Mesothelial cell of epicardium (in vitro differentiated cells): ENCODE results near the gene ADGRG2. TPM values are rescaled to one million over a fixed set of nuclear protein-coding genes. Genes with fewer than 3 reads are reported as not detected.

Source experiments
- DNase-seq, 2 experiments: peaks; one replicate each; pipeline ENCODE4 v3.0.0; 2021; ENCODE audit warnings: low spot score in 2 of 2; ENCODE audit not compliant: unreplicated experiment in 2 of 2
- H3K27ac Mint-ChIP-seq: 2 replicates; pipeline ENCODE4 v1.8.0; 2021; ENCODE audit warnings: mixed read lengths
- H3K27me3 Mint-ChIP-seq: 2 replicates; pipeline ENCODE4 v1.8.0; 2021; ENCODE audit warnings: low read depth, mixed read lengths
- H3K36me3 Mint-ChIP-seq: 2 replicates; pipeline ENCODE4 v1.8.0; 2021; ENCODE audit warnings: mixed read lengths
- H3K4me1 Mint-ChIP-seq: 2 replicates; pipeline ENCODE4 v1.8.0; 2021; ENCODE audit warnings: mixed read lengths
- H3K4me3 Mint-ChIP-seq: 2 replicates; pipeline ENCODE4 v1.8.0; 2021; ENCODE audit warnings: mild to moderate bottlenecking, moderate library complexity, mixed read lengths
- H3K9me3 Mint-ChIP-seq: 2 replicates; pipeline ENCODE4 v1.8.0; 2021; ENCODE audit warnings: mixed read lengths
- CTCF ChIP-seq: fragments of 200-600 bp; sonication (generic); IDR thresholded peaks from one replicate; pipeline ENCODE4 v1.5.0; 2021; ENCODE audit warnings: antibody characterized with exemption; ENCODE audit not compliant: unreplicated experiment
- total RNA-seq: library from RNA; stranded (reverse); gene quantifications from 3 replicates; pipeline ENCODE4 v1.2.1, GENCODE V29; 2021

Gene ADGRG2
- total RNA-seq, 1 donor from 2014 or later = 0.98 TPM

GRCh38 chrX:19046343-19047215, 75.7 kb downstream of the ADGRG2 start:
- TF ChIP-seq CTCF = no peak
- H3K27ac Mint-ChIP-seq = no peak overlapping the region
- peaks cover 2% of the 10 kb centered on the region for H3K36me3 Mint-ChIP-seq
- no peaks in the 10 kb centered on the region for H3K27me3 Mint-ChIP-seq
- H3K4me1 Mint-ChIP-seq = no peaks in the 10 kb centered on the region
- no peak overlapping the region for H3K4me3 Mint-ChIP-seq
- H3K9me3 Mint-ChIP-seq = peaks cover 36% of the 10 kb centered on the region
- no peak for DNase-seq

- H3K27ac Mint-ChIP-seq = no peak overlapping the region
- no peaks in the 10 kb centered on the region for H3K36me3 Mint-ChIP-seq
- TF ChIP-seq CTCF = peak; percentile 64
- no peak for DNase-seq
- no peak overlapping the region for H3K4me3 Mint-ChIP-seq
- no peaks in the 10 kb centered on the region for H3K27me3 Mint-ChIP-seq
- H3K4me1 Mint-ChIP-seq = no peaks in the 10 kb centered on the region
- H3K9me3 Mint-ChIP-seq = peaks cover 28% of the 10 kb centered on the region
Observed at GRCh38 chrX:19040373-19040772, 81.9 kb downstream of the ADGRG2 start.

GRCh38 chrX:19034025-19034424, 88.2 kb downstream of the ADGRG2 start:
- Mint-ChIP-seq H3K9me3 (peaks cover 31% of the 10 kb centered on the region), H3K27ac (no peak overlapping the region), H3K27me3 (no peaks in the 10 kb centered on the region), H3K4me1 (no peaks in the 10 kb centered on the region), H3K36me3 (no peaks in the 10 kb centered on the region), H3K4me3 (no peak overlapping the region)
- no peak for DNase-seq
- TF ChIP-seq CTCF = no peak

GRCh38 chrX:19030805-19031204, 91.5 kb downstream of the ADGRG2 start:
- H3K27me3 Mint-ChIP-seq = no peaks in the 10 kb centered on the region
- H3K4me3 Mint-ChIP-seq = no peak overlapping the region
- H3K4me1 Mint-ChIP-seq = no peaks in the 10 kb centered on the region
- H3K9me3 Mint-ChIP-seq = peaks cover 30% of the 10 kb centered on the region
- no peak for DNase-seq
- H3K27ac Mint-ChIP-seq = no peak overlapping the region
- TF ChIP-seq CTCF = no peak
- H3K36me3 Mint-ChIP-seq = no peaks in the 10 kb centered on the region

GRCh38 chrX:19028560-19028959, 93.7 kb downstream of the ADGRG2 start:
- Mint-ChIP-seq H3K27ac (no peak overlapping the region), H3K4me1 (peaks cover 4% of the 10 kb centered on the region), H3K9me3 (peaks cover 31% of the 10 kb centered on the region), H3K36me3 (no peaks in the 10 kb centered on the region), H3K27me3 (no peaks in the 10 kb centered on the region), H3K4me3 (no peak overlapping the region)
- no peak for DNase-seq
- TF ChIP-seq CTCF = no peak
